ENCODE measurements around the gene HSPA1B. TPM values are rescaled to one million over a fixed set of nuclear protein-coding genes. Genes with fewer than 3 reads are reported as not detected.

The HSPA1B gene
- total and polyA plus RNA-seq, 2 of the 4 experiments (the other 2 are of a cell fraction) = 61.1 to 93.6 TPM

GRCh38 chr6:31782126-31782855 lies 45.2 kb upstream of the HSPA1B start (continued):
- no peak for TF ChIP-seq CHD1 (IDR thresholded peaks at IDR 0.05; ENCODE audit: low read depth, low read length)
- no peak for TF ChIP-seq ELK1 (IDR thresholded peaks at IDR 0.05; ENCODE audit: borderline replicate concordance, low read depth, low read length)
- no peak for TF ChIP-seq NFE2L2 (IDR thresholded peaks at IDR 0.05; ENCODE audit: low read depth, low read length)

Data from IMR-90 (cell line).